Thoracic aorta (tissue), 2 donors: ENCODE data around the gene SPRYD7. TPM values are rescaled to one million over a fixed set of nuclear protein-coding genes. Genes with fewer than 3 reads are reported as not detected.

Experiments used
- ATAC-seq: fragments of 150-250 bp; one replicate; pipeline ENCODE4 v1.8.0; 2017; ENCODE audit warnings: low read depth; ENCODE audit not compliant: insufficient number of reproducible peaks, low FRiP score
- DNase-seq: peaks from one replicate; pipeline ENCODE4 v3.0.0-alpha.2; 2020; ENCODE audit warnings: low spot score
- H3K27ac ChIP-seq, 2 donors: fragments of 200-600 bp; sonication (generic); 1 replicate in 1 of 2; 2 replicates in 1 of 2; pipeline ENCODE4 v1.5.1; 2016; ENCODE audit warnings: mild to moderate bottlenecking in 2 of 2, moderate library complexity in 2 of 2
- H3K27me3 ChIP-seq: fragments of 200-600 bp; sonication (generic); replicated peaks from 2 replicates; pipeline ENCODE4 v1.6.0; 2016; ENCODE audit warnings: mild to moderate bottlenecking; ENCODE audit not compliant: insufficient read depth
- H3K36me3 ChIP-seq: fragments of 200-600 bp; sonication (generic); one replicate; pipeline ENCODE4 v1.5.1; 2016
- H3K4me1 ChIP-seq, 2 donors: fragments of 200-600 bp; sonication (generic); 1 replicate in 1 of 2; 2 replicates in 1 of 2; pipeline versions ENCODE4 v1.5.1 to v1.6.0; 2016; ENCODE audit warnings: low read depth in 2 of 2, mild to moderate bottlenecking in 1 of 2; ENCODE audit not compliant: control insufficient read depth in 1 of 2
- H3K4me3 ChIP-seq: fragments of 200-600 bp; sonication (generic); 2 replicates; pipeline ENCODE4 v1.5.1; 2016; ENCODE audit warnings: mild to moderate bottlenecking
- H3K9me3 ChIP-seq: fragments of 200-600 bp; sonication (generic); 2 replicates; pipeline ENCODE4 v1.5.1; 2016
- CTCF ChIP-seq: fragments of 200-600 bp; sonication (generic); IDR thresholded peaks from one replicate; pipeline ENCODE4 v1.5.1; 2019; ENCODE audit warnings: antibody characterized with exemption
- total RNA-seq, 2 donors: library from RNA; depleted of rRNA; stranded (reverse); fragments of >200 nt; gene quantifications; one replicate each; pipeline versions ENCODE4 v1.1.0 to v1.2.3, GENCODE V29; 2016

SPRYD7 gene
- total RNA-seq, 2 donors from 2014 or later: 4.0 to 4.1 TPM

GRCh38 chr13:49933511-49933910 is 2.6 kb downstream of the SPRYD7 start:
- DNase-seq (no peak), ATAC-seq (no peak)
- Histone ChIP-seq H3K27ac (no peak overlapping the region), H3K4me3 (no peak overlapping the region), H3K4me1 (peaks cover 9 to 47% of the 10 kb centered on the region in 2 donors), H3K36me3 (no peaks in the 10 kb centered on the region), H3K9me3 (no peaks in the 10 kb centered on the region), H3K27me3 (no peaks in the 10 kb centered on the region)
- no peak for TF ChIP-seq CTCF

GRCh38 chr13:49932868-49933267 is 3.3 kb downstream of the SPRYD7 start:
- Histone ChIP-seq H3K27me3 (no peaks in the 10 kb centered on the region), H3K4me3 (no peak overlapping the region), H3K4me1 (peaks cover 10 to 51% of the 10 kb centered on the region in 2 donors), H3K9me3 (no peaks in the 10 kb centered on the region), H3K36me3 (no peaks in the 10 kb centered on the region), H3K27ac (no peak overlapping the region)
- DNase-seq: no peak
- no peak for TF ChIP-seq CTCF
- ATAC-seq: no peak

- no peak for ATAC-seq
- H3K4me1 ChIP-seq: peaks cover 10 to 49% of the 10 kb centered on the region in 2 donors
- no peaks in the 10 kb centered on the region for H3K27me3 ChIP-seq
- H3K4me3 ChIP-seq: no peak overlapping the region
- DNase-seq: no peak
- no peak for TF ChIP-seq CTCF
- no peaks in the 10 kb centered on the region for H3K9me3 ChIP-seq
- no peak overlapping the region for H3K27ac ChIP-seq
- H3K36me3 ChIP-seq: no peaks in the 10 kb centered on the region
These were observed 4.1 kb downstream of the SPRYD7 start for GRCh38 chr13:49932066-49932465.

GRCh38 chr13:49927755-49928154 is 8.4 kb downstream of the SPRYD7 start:
- H3K4me1 ChIP-seq: peaks cover 7 to 31% of the 10 kb centered on the region in 2 donors
- H3K27me3 ChIP-seq: no peaks in the 10 kb centered on the region
- H3K27ac ChIP-seq: no peak overlapping the region
- no peaks in the 10 kb centered on the region for H3K9me3 ChIP-seq
- peaks cover 10% of the 10 kb centered on the region for H3K36me3 ChIP-seq
- ATAC-seq (no peak), DNase-seq (no peak)
- TF ChIP-seq CTCF: no peak
- no peak overlapping the region for H3K4me3 ChIP-seq

- Histone ChIP-seq H3K4me1 (peaks cover 7 to 22% of the 10 kb centered on the region in 2 donors), H3K27ac (peak overlapping the region in 1 of 2 donors; percentile 10), H3K36me3 (peaks cover 17% of the 10 kb centered on the region), H3K27me3 (no peaks in the 10 kb centered on the region), H3K4me3 (no peak overlapping the region), H3K9me3 (no peaks in the 10 kb centered on the region)
- no peak for DNase-seq
- TF ChIP-seq CTCF: no peak
- no peak for ATAC-seq
These were observed 10.2 kb downstream of the SPRYD7 start for GRCh38 chr13:49925881-49926418.
